IMR-90 (cell line): ENCODE data around the gene MTUS2.

Experiments used
- CEBPB ChIP-seq: IDR thresholded peaks from 2 replicates; pipeline ENCODE4 v1.6.1; 2012; ENCODE audit warnings: low read depth, low read length, improper control_type of control experiment
- MAFK ChIP-seq: IDR thresholded peaks from 2 replicates; pipeline ENCODE4 v1.6.1; 2012; ENCODE audit warnings: low read depth, low read length, improper control_type of control experiment
- MAZ ChIP-seq: IDR thresholded peaks from 2 replicates; pipeline ENCODE4 v1.6.1; 2012; ENCODE audit warnings: low read depth, mild to moderate bottlenecking, low read length, improper control_type of control experiment, moderate library complexity, borderline replicate concordance
- MXI1 ChIP-seq: IDR thresholded peaks from 2 replicates; pipeline ENCODE4 v1.6.1; 2012; ENCODE audit warnings: low read depth, mild to moderate bottlenecking, low read length, moderate library complexity, borderline replicate concordance
- POLR2A ChIP-seq: IDR thresholded peaks from 2 replicates; pipeline ENCODE4 v1.6.1; 2012; ENCODE audit warnings: mild to moderate bottlenecking, low read depth, low read length
- RAD21 ChIP-seq: IDR thresholded peaks from 2 replicates; pipeline ENCODE4 v1.6.1; 2012; ENCODE audit warnings: low read length, improper control_type of control experiment
- RFX5 ChIP-seq: IDR thresholded peaks from 2 replicates; pipeline ENCODE4 v1.8.0; 2012; ENCODE audit warnings: low read depth, mild to moderate bottlenecking, low read length, moderate library complexity
- TF ChIP-seq, protein P1 (sequence below): conservative IDR thresholded peaks from 2 replicates; pipeline ENCODE4 v1.5.1; 2012; ENCODE audit warnings: mild to moderate bottlenecking, low read depth, low read length, improper control_type of control experiment
- TF ChIP-seq, protein P2 (sequence below): fragments of 150-350 bp; IDR thresholded peaks from 2 replicates; pipeline ENCODE4 v1.6.1; 2017; ENCODE audit warnings: mild to moderate bottlenecking, antibody characterized with exemption, low read length, low read depth

GRCh38 chr13:29105779-29106178 is 285.6 kb downstream of the MTUS2 start:
- TF ChIP-seq, protein P1, sequence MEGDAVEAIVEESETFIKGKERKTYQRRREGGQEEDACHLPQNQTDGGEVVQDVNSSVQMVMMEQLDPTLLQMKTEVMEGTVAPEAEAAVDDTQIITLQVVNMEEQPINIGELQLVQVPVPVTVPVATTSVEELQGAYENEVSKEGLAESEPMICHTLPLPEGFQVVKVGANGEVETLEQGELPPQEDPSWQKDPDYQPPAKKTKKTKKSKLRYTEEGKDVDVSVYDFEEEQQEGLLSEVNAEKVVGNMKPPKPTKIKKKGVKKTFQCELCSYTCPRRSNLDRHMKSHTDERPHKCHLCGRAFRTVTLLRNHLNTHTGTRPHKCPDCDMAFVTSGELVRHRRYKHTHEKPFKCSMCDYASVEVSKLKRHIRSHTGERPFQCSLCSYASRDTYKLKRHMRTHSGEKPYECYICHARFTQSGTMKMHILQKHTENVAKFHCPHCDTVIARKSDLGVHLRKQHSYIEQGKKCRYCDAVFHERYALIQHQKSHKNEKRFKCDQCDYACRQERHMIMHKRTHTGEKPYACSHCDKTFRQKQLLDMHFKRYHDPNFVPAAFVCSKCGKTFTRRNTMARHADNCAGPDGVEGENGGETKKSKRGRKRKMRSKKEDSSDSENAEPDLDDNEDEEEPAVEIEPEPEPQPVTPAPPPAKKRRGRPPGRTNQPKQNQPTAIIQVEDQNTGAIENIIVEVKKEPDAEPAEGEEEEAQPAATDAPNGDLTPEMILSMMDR: no peak
- TF ChIP-seq RAD21: no peak
- TF ChIP-seq MAFK: no peak
- TF ChIP-seq POLR2A: no peak
- no peak for TF ChIP-seq MAZ
- no peak for TF ChIP-seq MXI1
- TF ChIP-seq, protein P2, sequence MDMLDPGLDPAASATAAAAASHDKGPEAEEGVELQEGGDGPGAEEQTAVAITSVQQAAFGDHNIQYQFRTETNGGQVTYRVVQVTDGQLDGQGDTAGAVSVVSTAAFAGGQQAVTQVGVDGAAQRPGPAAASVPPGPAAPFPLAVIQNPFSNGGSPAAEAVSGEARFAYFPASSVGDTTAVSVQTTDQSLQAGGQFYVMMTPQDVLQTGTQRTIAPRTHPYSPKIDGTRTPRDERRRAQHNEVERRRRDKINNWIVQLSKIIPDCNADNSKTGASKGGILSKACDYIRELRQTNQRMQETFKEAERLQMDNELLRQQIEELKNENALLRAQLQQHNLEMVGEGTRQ: no peak
- TF ChIP-seq CEBPB: no peak
- no peak for TF ChIP-seq RFX5
